A673 (cell line): ENCODE measurements around the gene RIMKLB.

ENCODE experiments used
- EZH2 ChIP-seq: fragments of 200-600 bp; sonication (generic); IDR thresholded peaks from 2 replicates; pipeline ENCODE4 v1.6.1; 2017; ENCODE audit warnings: borderline replicate concordance, low read depth, mild to moderate bottlenecking, mixed read lengths, antibody characterized with exemption, low read length; ENCODE audit not compliant: poor library complexity, severe bottlenecking
- TF ChIP-seq, protein P1 (sequence below): fragments of 300-800, 200-600 bp; sonication (generic); conservative IDR thresholded peaks from 2 replicates; pipeline ENCODE4 v1.5.1; 2017; ENCODE audit warnings: low read depth, mild to moderate bottlenecking, antibody characterized with exemption, low read length, moderate library complexity, mixed read lengths

GRCh38 chr12:8658346-8658745, 39.4 kb upstream of the RIMKLB start:
- TF ChIP-seq, protein P1, sequence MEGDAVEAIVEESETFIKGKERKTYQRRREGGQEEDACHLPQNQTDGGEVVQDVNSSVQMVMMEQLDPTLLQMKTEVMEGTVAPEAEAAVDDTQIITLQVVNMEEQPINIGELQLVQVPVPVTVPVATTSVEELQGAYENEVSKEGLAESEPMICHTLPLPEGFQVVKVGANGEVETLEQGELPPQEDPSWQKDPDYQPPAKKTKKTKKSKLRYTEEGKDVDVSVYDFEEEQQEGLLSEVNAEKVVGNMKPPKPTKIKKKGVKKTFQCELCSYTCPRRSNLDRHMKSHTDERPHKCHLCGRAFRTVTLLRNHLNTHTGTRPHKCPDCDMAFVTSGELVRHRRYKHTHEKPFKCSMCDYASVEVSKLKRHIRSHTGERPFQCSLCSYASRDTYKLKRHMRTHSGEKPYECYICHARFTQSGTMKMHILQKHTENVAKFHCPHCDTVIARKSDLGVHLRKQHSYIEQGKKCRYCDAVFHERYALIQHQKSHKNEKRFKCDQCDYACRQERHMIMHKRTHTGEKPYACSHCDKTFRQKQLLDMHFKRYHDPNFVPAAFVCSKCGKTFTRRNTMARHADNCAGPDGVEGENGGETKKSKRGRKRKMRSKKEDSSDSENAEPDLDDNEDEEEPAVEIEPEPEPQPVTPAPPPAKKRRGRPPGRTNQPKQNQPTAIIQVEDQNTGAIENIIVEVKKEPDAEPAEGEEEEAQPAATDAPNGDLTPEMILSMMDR, result no peak
- no peak for TF ChIP-seq EZH2
